ENCODE measurements around the gene ACO2. TPM values are rescaled to one million over a fixed set of nuclear protein-coding genes. Genes with fewer than 3 reads are reported as not detected.
A peak's percentile ranks its signal among the peaks of the same experiment; 100 is the strongest.

The ACO2 gene
- total RNA-seq, 1 experiment from 2014 or later, result 66.6 TPM

DNA sequence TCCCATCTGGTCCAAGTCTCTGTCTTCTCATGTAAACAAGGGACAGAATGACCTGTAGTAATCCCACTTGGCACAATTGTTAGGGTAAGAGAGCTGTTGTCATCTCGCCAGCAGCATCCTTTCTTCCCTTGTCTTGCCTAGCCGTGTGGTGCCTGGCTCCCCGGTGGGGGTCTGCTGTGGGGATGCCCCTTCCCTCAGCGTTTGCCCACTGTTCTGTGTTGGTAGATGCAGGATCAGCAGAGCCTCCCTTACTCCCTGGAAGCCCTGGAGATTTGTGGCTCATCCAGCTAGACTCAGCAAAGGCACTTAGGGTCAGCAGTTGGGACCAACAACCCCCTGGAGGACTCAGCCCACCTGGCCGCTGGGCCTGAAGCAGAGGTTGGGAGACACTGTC is 13.0 kb downstream of the ACO2 start:
- H3K23ac ChIP-seq (ENCODE audit: insufficient read length, low read depth, low read length), result no peak overlapping the region
- H3K14ac ChIP-seq (ENCODE audit: insufficient read depth, low read length), result no peak overlapping the region
- no peak overlapping the region for H2AFZ ChIP-seq (ENCODE audit: low read length)
- H3K9me3 Mint-ChIP-seq, result no peaks in the 10 kb centered on the region
- no peak overlapping the region for H3K27ac ChIP-seq (ENCODE audit: insufficient read length, low read depth, low read length)
- H3K4me3 Mint-ChIP-seq, result peak overlapping the region; percentile 7 to 22; a peak in 4 of 5 replicates
- no peaks in the 10 kb centered on the region for H3K79me1 ChIP-seq (ENCODE audit: insufficient read depth, low read depth, low read length, poor library complexity, severe bottlenecking)
- no peak overlapping the region for H3K56ac ChIP-seq (ENCODE audit: insufficient read length, low read depth, low read length)
- no peak overlapping the region for H3K9ac ChIP-seq (ENCODE audit: extremely low read depth, insufficient read length, low read length)
- peaks cover 2% of the 10 kb centered on the region for H4K20me1 ChIP-seq (ENCODE audit: control insufficient read depth, insufficient read depth, insufficient read length)
- H4K5ac ChIP-seq (ENCODE audit: insufficient read length, low read depth, low read length), result no peak overlapping the region
- H3K4me1 ChIP-seq (ENCODE audit: insufficient read depth, low read length), result peaks cover 10% of the 10 kb centered on the region; the same call in 1 of the 2 replicates
- H3T11ph ChIP-seq (ENCODE audit: low read length), result no peak overlapping the region
- no peaks in the 10 kb centered on the region for H3K23me2 ChIP-seq (ENCODE audit: insufficient read length, low read depth, low read length, poor library complexity, severe bottlenecking)
- H3K27me3 ChIP-seq (ENCODE audit: insufficient read depth, low read length), result no peaks in the 10 kb centered on the region
- H3K36me3 Mint-ChIP-seq (ENCODE audit: insufficient read depth in 1 of 3, low read depth in 3 of 3), result no peaks in the 10 kb centered on the region; a peak in 1 of 7 replicates
- H2BK12ac ChIP-seq (ENCODE audit: insufficient read length, low read depth, low read length), result no peak overlapping the region
- H3K4me2 ChIP-seq (ENCODE audit: insufficient read depth, insufficient read length, low read length), result peak overlapping the region; percentile 4
- H2BK5ac ChIP-seq (ENCODE audit: insufficient read length, low read length), result no peak overlapping the region
- H3K9me3 ChIP-seq (ENCODE audit: control insufficient read depth, low read depth, low read length), result no peaks in the 10 kb centered on the region
- H3K27ac Mint-ChIP-seq, result peak overlapping the region in 2 of 3 experiments; percentile 68 to 78; a peak in 4 of 7 replicates
- H3K4me1 Mint-ChIP-seq, result peaks cover 50 to 58% of the 10 kb centered on the region in 2 experiments
- peaks cover 3% of the 10 kb centered on the region; the same call in 1 of the 2 replicates for H3K79me2 ChIP-seq (ENCODE audit: insufficient read depth, low read length)
- no peak overlapping the region for H2AK5ac ChIP-seq (ENCODE audit: insufficient read length, low read length)
- WGBS (ENCODE audit: extremely low coverage, insufficient read length, low lambda C conversion rate), result no CpG with 5 or more reads among the region's 5 CpGs
- H3K18ac ChIP-seq (ENCODE audit: insufficient read length, low read depth, low read length), result no peak overlapping the region
- TF ChIP-seq CTCF (conservative IDR thresholded peaks at IDR 0.05), result no peak
- DNase-seq, result peak; percentile 55
- H2BK120ac ChIP-seq (ENCODE audit: low read depth, low read length, poor library complexity, severe bottlenecking), result no peak overlapping the region
- H2BK15ac ChIP-seq (ENCODE audit: low read depth, low read length), result no peak overlapping the region
- no peak overlapping the region for H3K4ac ChIP-seq (ENCODE audit: low read depth, low read length)
- no peak overlapping the region for H2BK20ac ChIP-seq (ENCODE audit: low read depth, low read length, poor library complexity, severe bottlenecking)
- H4K8ac ChIP-seq (replicated peaks; ENCODE audit: insufficient read length, low read depth, low read length), result no peak overlapping the region
- H3K27me3 Mint-ChIP-seq (ENCODE audit: low read depth), result no peaks in the 10 kb centered on the region
- H4K91ac ChIP-seq (ENCODE audit: insufficient read length, low read depth, low read length), result no peak overlapping the region

Data from H9 (cell line).